ENCODE measurements around the gene CTR9. TPM values are rescaled to one million over a fixed set of nuclear protein-coding genes. Genes with fewer than 3 reads are reported as not detected.

CTR9 gene
- total RNA-seq, 1 donor, result 30.5 TPM

GRCh38 chr11:10716543-10717259 is 34.3 kb upstream of the CTR9 start:
- no peak for TF ChIP-seq CTCF (IDR thresholded peaks at IDR 0.05; ENCODE audit: insufficient read depth, low read length)
- no peak overlapping the region for H3K4me3 ChIP-seq (ENCODE audit: low read depth, low read length)
- DNase-seq (ENCODE audit: low read depth), result no peak

DNA sequence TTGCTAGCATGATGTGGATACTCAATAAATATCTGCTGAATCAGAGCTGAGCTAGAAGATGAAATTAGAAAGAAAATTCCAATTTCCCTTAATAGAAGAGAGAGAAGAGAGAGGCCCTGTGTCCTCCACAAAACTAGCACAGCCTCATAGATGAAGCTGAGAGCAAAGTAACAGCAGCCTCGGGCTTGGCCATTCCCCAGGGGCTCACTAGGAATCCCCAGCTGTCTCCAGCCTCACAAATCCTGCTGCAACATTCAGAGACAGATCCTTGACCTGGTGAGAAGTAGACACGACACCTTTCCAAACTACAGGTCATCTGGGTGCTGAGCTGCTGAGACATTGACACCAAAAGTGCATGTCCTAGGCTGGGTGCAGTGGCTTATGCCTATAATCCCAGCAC is 31.4 kb upstream of the CTR9 start:
- no peak for TF ChIP-seq CTCF (IDR thresholded peaks at IDR 0.05; ENCODE audit: insufficient read depth, low read length)
- H3K4me3 ChIP-seq (ENCODE audit: low read depth, low read length), result no peak overlapping the region
- DNase-seq (ENCODE audit: low read depth), result no peak

DNA sequence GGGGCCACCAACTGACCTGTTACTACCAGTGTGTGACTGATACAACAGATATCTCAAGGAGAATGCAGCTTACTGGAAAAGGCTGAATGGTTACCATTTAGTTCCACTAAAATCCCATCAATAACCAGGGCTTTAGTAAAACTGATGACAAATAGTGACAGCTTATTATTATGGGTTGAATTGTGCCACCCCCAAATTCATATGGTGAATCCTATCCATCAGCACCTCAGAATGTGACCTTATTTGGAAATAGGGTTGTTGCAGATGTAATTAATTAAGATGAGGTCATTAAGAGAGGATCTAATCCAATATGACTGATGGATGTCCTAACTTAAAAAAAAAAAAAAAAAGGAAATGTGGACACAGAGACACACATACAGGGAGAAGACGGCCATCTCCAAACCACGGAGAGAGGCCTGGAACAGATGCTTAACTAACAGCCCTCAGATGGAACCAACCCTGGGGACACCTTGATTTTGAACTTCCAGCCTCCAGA is 30.1 kb upstream of the CTR9 start:
- DNase-seq (ENCODE audit: low read depth), result no peak
- no peak overlapping the region for H3K4me3 ChIP-seq (ENCODE audit: low read depth, low read length)

GRCh38 chr11:10722307-10722706 is 28.7 kb upstream of the CTR9 start:
- TF ChIP-seq CTCF (IDR thresholded peaks at IDR 0.05; ENCODE audit: insufficient read depth, low read length), result no peak
- DNase-seq (ENCODE audit: low read depth), result no peak
- H3K4me3 ChIP-seq (ENCODE audit: low read depth, low read length), result no peak overlapping the region

More for the DNA sequence above, 30.1 kb upstream of the CTR9 start:
- TF ChIP-seq CTCF (IDR thresholded peaks at IDR 0.05; ENCODE audit: insufficient read depth, low read length), result no peak

GRCh38 chr11:10725114-10725906 is 25.7 kb upstream of the CTR9 start:
- H3K4me3 ChIP-seq (ENCODE audit: low read depth, low read length), result no peak overlapping the region
- TF ChIP-seq CTCF (IDR thresholded peaks at IDR 0.05; ENCODE audit: insufficient read depth, low read length), result no peak
- peak; percentile 73 for DNase-seq (ENCODE audit: low read depth)

- no peak for DNase-seq (ENCODE audit: low read depth)
- H3K4me3 ChIP-seq (ENCODE audit: low read depth, low read length), result no peak overlapping the region
- TF ChIP-seq CTCF (IDR thresholded peaks at IDR 0.05; ENCODE audit: insufficient read depth, low read length), result no peak
Measured at GRCh38 chr11:10725907-10726253, 25.2 kb upstream of the CTR9 start.

All from fibroblast of the aortic adventitia (primary cell).